H9 (cell line): Measurements from ENCODE around the gene HNRNPD. TPM values are rescaled to one million over a fixed set of nuclear protein-coding genes. Genes with fewer than 3 reads are reported as not detected.

Experiments used
- DNase-seq: peaks from one replicate; pipeline ENCODE4 v3.0.0-alpha.2; 2017
- H2AFZ ChIP-seq: one replicate; pipeline ENCODE4 v1.6.1; 2013; ENCODE audit warnings: mild to moderate bottlenecking, low read length, control low read depth, moderate library complexity
- H2AK5ac ChIP-seq: 2 replicates; pipeline ENCODE4 v1.6.1; 2013; ENCODE audit warnings: low read length, control low read depth, mixed read lengths; ENCODE audit not compliant: insufficient read length
- H2BK120ac ChIP-seq: one replicate; pipeline ENCODE4 v1.6.1; 2013; ENCODE audit warnings: low read depth, mild to moderate bottlenecking, low read length, control low read depth, inconsistent platforms; ENCODE audit not compliant: poor library complexity, severe bottlenecking
- H2BK12ac ChIP-seq: 2 replicates; pipeline ENCODE4 v1.6.1; 2013; ENCODE audit warnings: low read length, control low read depth, mixed read lengths, low read depth; ENCODE audit not compliant: insufficient read length
- H2BK15ac ChIP-seq: 2 replicates; pipeline ENCODE4 v1.6.1; 2013; ENCODE audit warnings: low read depth, low read length, control low read depth
- H2BK20ac ChIP-seq: one replicate; pipeline ENCODE4 v1.6.1; 2013; ENCODE audit warnings: low read depth, mild to moderate bottlenecking, low read length, control low read depth, inconsistent platforms; ENCODE audit not compliant: poor library complexity, severe bottlenecking
- H2BK5ac ChIP-seq: 2 replicates; pipeline ENCODE4 v1.6.1; 2013; ENCODE audit warnings: low read length, control low read depth, mixed read lengths; ENCODE audit not compliant: insufficient read length
- H3K14ac ChIP-seq: 2 replicates; pipeline ENCODE4 v1.6.1; 2013; ENCODE audit warnings: low read length, control low read depth; ENCODE audit not compliant: insufficient read depth
- H3K18ac ChIP-seq: 2 replicates; pipeline ENCODE4 v1.6.1; 2013; ENCODE audit warnings: low read depth, mild to moderate bottlenecking, mixed read lengths, low read length, control low read depth; ENCODE audit not compliant: insufficient read length
- H3K23ac ChIP-seq: 2 replicates; pipeline ENCODE4 v1.6.1; 2013; ENCODE audit warnings: low read length, control low read depth, mixed read lengths, low read depth; ENCODE audit not compliant: insufficient read length
- H3K23me2 ChIP-seq: 2 replicates; pipeline ENCODE4 v1.6.1; 2013; ENCODE audit warnings: low read depth, mild to moderate bottlenecking, mixed read lengths, low read length, control low read depth; ENCODE audit not compliant: insufficient read length, poor library complexity, severe bottlenecking
- H3K27ac ChIP-seq: 2 replicates; pipeline ENCODE4 v1.5.1; 2013; ENCODE audit warnings: low read length, control low read depth, mixed read lengths, low read depth; ENCODE audit not compliant: insufficient read length
- H3K27me3 ChIP-seq: 2 replicates; pipeline ENCODE4 v1.6.1; 2013; ENCODE audit warnings: low read length, control low read depth, inconsistent platforms; ENCODE audit not compliant: insufficient read depth
- H3K4ac ChIP-seq: 2 replicates; pipeline ENCODE4 v1.6.1; 2013; ENCODE audit warnings: low read depth, mild to moderate bottlenecking, control low read depth, inconsistent platforms, low read length, moderate library complexity
- H3K4me1 ChIP-seq: 2 replicates; pipeline ENCODE4 v1.6.1; 2013; ENCODE audit warnings: low read length, control low read depth, inconsistent platforms; ENCODE audit not compliant: insufficient read depth
- H3K4me2 ChIP-seq: 2 replicates; pipeline ENCODE4 v1.6.1; 2013; ENCODE audit warnings: low read length, control low read depth, mixed read lengths; ENCODE audit not compliant: insufficient read length, insufficient read depth
- H3K56ac ChIP-seq: 2 replicates; pipeline ENCODE4 v1.6.1; 2013; ENCODE audit warnings: low read depth, mild to moderate bottlenecking, mixed read lengths, low read length, control low read depth; ENCODE audit not compliant: insufficient read length
- H3K79me1 ChIP-seq: 2 replicates; pipeline ENCODE4 v1.6.1; 2013; ENCODE audit warnings: low read depth, mild to moderate bottlenecking, moderate library complexity, low read length, control low read depth, inconsistent platforms; ENCODE audit not compliant: insufficient read depth, poor library complexity, severe bottlenecking
- H3K79me2 ChIP-seq: 2 replicates; pipeline ENCODE4 v1.6.1; 2013; ENCODE audit warnings: low read length, control low read depth, inconsistent platforms; ENCODE audit not compliant: insufficient read depth
- H3K9ac ChIP-seq: 2 replicates; pipeline ENCODE4 v1.6.1; 2013; ENCODE audit warnings: low read length, control low read depth, mixed read lengths; ENCODE audit not compliant: insufficient read length; ENCODE audit errors: extremely low read depth
- H3K9me3 ChIP-seq: one replicate; pipeline ENCODE4 v1.6.1; 2013; ENCODE audit warnings: low read depth, low read length, inconsistent platforms; ENCODE audit not compliant: control insufficient read depth
- H3T11ph ChIP-seq: one replicate; pipeline ENCODE4 v1.6.1; 2013; ENCODE audit warnings: mild to moderate bottlenecking, low read length, control low read depth, inconsistent platforms
- H4K20me1 ChIP-seq: one replicate; pipeline ENCODE4 v1.6.1; 2013; ENCODE audit not compliant: control insufficient read depth, insufficient read length, insufficient read depth
- H4K5ac ChIP-seq: 2 replicates; pipeline ENCODE4 v1.6.1; 2013; ENCODE audit warnings: low read depth, mild to moderate bottlenecking, mixed read lengths, low read length, control low read depth; ENCODE audit not compliant: insufficient read length
- H4K8ac ChIP-seq: replicated peaks from 2 replicates; pipeline ENCODE4 v1.6.1; 2013; ENCODE audit warnings: low read length, control low read depth, mixed read lengths, low read depth; ENCODE audit not compliant: insufficient read length
- H4K91ac ChIP-seq: 2 replicates; pipeline ENCODE4 v1.6.1; 2013; ENCODE audit warnings: low read depth, mild to moderate bottlenecking, moderate library complexity, mixed read lengths, low read length, control low read depth; ENCODE audit not compliant: insufficient read length
- H3K27ac Mint-ChIP-seq, 3 experiments: 2 replicates in 2 of 3; 3 replicates in 1 of 3; pipeline ENCODE4 v1.8.0; 2020 to 2021; ENCODE audit warnings: mixed read lengths in 3 of 3, mild to moderate bottlenecking in 1 of 3, moderate library complexity in 1 of 3
- H3K27me3 Mint-ChIP-seq: 2 replicates; pipeline ENCODE4 v1.8.0; 2021; ENCODE audit warnings: low read depth, mild to moderate bottlenecking, moderate library complexity, mixed read lengths
- H3K36me3 Mint-ChIP-seq, 3 experiments: 2 replicates in 2 of 3; 3 replicates in 1 of 3; pipeline ENCODE4 v1.8.0; 2020 to 2021; ENCODE audit warnings: low read depth in 3 of 3, mixed read lengths in 3 of 3; ENCODE audit not compliant: insufficient read depth in 1 of 3
- H3K4me1 Mint-ChIP-seq, 2 experiments: 2 replicates each; pipeline ENCODE4 v1.8.0; 2020; ENCODE audit warnings: mixed read lengths in 2 of 2
- H3K4me3 Mint-ChIP-seq, 2 experiments: 2 replicates in 1 of 2; 3 replicates in 1 of 2; pipeline ENCODE4 v1.8.0; 2020 to 2021; ENCODE audit warnings: mild to moderate bottlenecking in 2 of 2, mixed read lengths in 2 of 2, moderate library complexity in 1 of 2
- H3K9me3 Mint-ChIP-seq, 2 experiments: 2 replicates in 1 of 2; 3 replicates in 1 of 2; pipeline ENCODE4 v1.8.0; 2020; ENCODE audit warnings: mild to moderate bottlenecking in 2 of 2, mixed read lengths in 2 of 2, moderate library complexity in 1 of 2
- CTCF ChIP-seq: fragments of 200-600 bp; sonication (generic); conservative IDR thresholded peaks from 3 replicates; pipeline ENCODE4 v1.8.0; 2021; ENCODE audit warnings: antibody characterized with exemption, mild to moderate bottlenecking
- WGBS: extraction: QIAGEN DNeasy Blood & Tissue Kit; methylation state at CpG from one replicate; pipeline ENCODE4 v1.1.7; 2013; ENCODE audit warnings: missing lambda C conversion rate, low lambda C conversion rate, mixed read lengths; ENCODE audit not compliant: insufficient read length; ENCODE audit errors: extremely low coverage; 5-methylcytosine and 5-hydroxymethylcytosine counted together
- total RNA-seq: library from RNA; stranded (reverse); gene quantifications from 2 replicates; pipeline ENCODE4 v1.2.1, GENCODE V29; 2021

Gene HNRNPD
- total RNA-seq, 1 experiment from 2014 or later, result 611 TPM

- peaks cover 6 to 13% of the 10 kb centered on the region in 2 experiments; a peak in 4 of 5 replicates for H3K9me3 Mint-ChIP-seq
- peaks cover 8 to 12% of the 10 kb centered on the region in 2 experiments for H3K4me1 Mint-ChIP-seq
- no peak overlapping the region for H4K8ac ChIP-seq
- no peak overlapping the region for H2BK5ac ChIP-seq
- H4K91ac ChIP-seq, result no peak overlapping the region
- no CpG with 5 or more reads among the region's 3 CpGs for WGBS
- no peaks in the 10 kb centered on the region for H3K23me2 ChIP-seq
- H3K79me2 ChIP-seq, result no peaks in the 10 kb centered on the region
- no peak overlapping the region for H3T11ph ChIP-seq
- H3K18ac ChIP-seq, result no peak overlapping the region
- H2AK5ac ChIP-seq, result no peak overlapping the region
- peaks cover 7% of the 10 kb centered on the region; the same call in 1 of the 2 replicates for H3K27me3 Mint-ChIP-seq
- no peak overlapping the region for H3K27ac Mint-ChIP-seq
- DNase-seq, result no peak
- no peak overlapping the region for H3K23ac ChIP-seq
- no peak overlapping the region for H3K56ac ChIP-seq
- H2BK12ac ChIP-seq, result no peak overlapping the region
- H2BK120ac ChIP-seq, result no peak overlapping the region
- H4K20me1 ChIP-seq, result no peaks in the 10 kb centered on the region
- TF ChIP-seq CTCF, result no peak
- no peak overlapping the region for H3K14ac ChIP-seq
- H3K4ac ChIP-seq, result no peak overlapping the region
- H2BK15ac ChIP-seq, result no peak overlapping the region
- no peak overlapping the region for H4K5ac ChIP-seq
- peaks cover 11 to 23% (median 13%) of the 10 kb centered on the region in 3 experiments for H3K36me3 Mint-ChIP-seq
- H3K9me3 ChIP-seq, result no peaks in the 10 kb centered on the region
- H3K9ac ChIP-seq, result no peak overlapping the region
- no peak overlapping the region for H3K4me2 ChIP-seq
- H3K4me3 Mint-ChIP-seq, result no peak overlapping the region
- no peak overlapping the region for H2AFZ ChIP-seq
- no peak overlapping the region for H3K27ac ChIP-seq
- H3K4me1 ChIP-seq, result no peaks in the 10 kb centered on the region
- no peaks in the 10 kb centered on the region for H3K27me3 ChIP-seq
- H3K79me1 ChIP-seq, result no peaks in the 10 kb centered on the region
- no peak overlapping the region for H2BK20ac ChIP-seq
These were observed 45.7 kb upstream of the HNRNPD start for GRCh38 chr4:82419451-82419850.
